HG03571 (cell line): ENCODE measurements around the gene KRT5.
"Not testable (repeated sequence)": the region's sequence is repeated elsewhere in the genome, so short reads cannot be mapped to it uniquely, and the experiment has no call there.

Experiments used
- ATAC-seq: cut with Tn5 transposase; IDR thresholded peaks from one replicate; pipeline ENCODE4 v1.9.1; 2021; ENCODE audit not compliant: unreplicated experiment

Gene KRT5

GRCh38 chr12:52522346-52523011 lies 2.3 kb upstream of the KRT5 start:
- no peak for ATAC-seq

DNA sequence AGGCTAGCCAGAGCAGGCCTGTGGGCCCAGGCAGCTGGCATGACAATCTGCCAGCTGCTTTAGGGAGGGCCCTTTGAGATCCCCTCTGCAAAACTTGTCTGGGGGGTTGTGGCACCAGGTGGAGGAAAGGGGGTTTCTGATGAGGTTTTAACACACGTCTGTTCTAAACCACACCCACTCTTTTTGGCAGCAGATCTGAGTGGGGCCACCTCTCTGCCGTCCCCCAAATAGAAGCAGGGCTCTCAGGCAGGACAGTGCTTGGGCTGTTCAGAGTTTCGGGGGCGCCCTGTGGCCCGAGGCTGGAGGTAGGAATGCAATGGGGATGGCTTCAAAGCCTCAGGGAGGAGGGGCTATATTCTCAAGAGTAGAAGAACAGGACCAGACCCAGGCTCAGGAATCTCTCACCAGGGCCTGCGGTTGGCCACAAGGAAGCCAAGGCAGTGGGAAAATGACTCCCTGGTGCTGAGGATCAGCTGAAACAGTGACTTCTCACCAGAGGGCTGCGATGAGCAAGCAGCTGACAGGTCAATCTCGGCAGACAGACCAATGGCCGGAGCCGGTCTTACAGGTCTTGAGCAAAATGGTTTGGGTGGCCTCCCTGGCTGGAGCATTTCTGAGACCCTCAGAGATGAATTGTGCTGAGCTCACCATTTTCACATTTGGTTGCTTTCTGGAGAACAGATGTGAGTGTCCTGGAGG lies 1.5 kb upstream of the KRT5 start:
- no peak for ATAC-seq

GRCh38 chr12:52521175-52521567 lies 977 bp upstream of the KRT5 start:
- ATAC-seq, result no peak

DNA sequence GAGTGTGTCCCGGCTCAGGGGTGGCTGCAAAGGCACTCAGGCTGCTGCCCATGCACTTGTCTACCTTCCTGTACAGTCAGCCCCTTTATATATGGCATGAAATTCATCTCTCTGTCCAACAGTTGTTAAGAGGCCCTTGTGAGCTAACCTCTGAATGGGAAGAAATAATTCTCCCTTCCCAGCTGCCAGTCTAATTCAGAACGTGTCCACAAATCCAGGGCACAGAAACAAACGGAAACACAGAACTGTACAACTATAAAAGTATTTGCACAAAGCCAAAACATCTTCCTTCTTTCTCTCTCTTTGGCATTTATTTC lies 849 bp downstream of the KRT5 start:
- ATAC-seq, result no peak

DNA sequence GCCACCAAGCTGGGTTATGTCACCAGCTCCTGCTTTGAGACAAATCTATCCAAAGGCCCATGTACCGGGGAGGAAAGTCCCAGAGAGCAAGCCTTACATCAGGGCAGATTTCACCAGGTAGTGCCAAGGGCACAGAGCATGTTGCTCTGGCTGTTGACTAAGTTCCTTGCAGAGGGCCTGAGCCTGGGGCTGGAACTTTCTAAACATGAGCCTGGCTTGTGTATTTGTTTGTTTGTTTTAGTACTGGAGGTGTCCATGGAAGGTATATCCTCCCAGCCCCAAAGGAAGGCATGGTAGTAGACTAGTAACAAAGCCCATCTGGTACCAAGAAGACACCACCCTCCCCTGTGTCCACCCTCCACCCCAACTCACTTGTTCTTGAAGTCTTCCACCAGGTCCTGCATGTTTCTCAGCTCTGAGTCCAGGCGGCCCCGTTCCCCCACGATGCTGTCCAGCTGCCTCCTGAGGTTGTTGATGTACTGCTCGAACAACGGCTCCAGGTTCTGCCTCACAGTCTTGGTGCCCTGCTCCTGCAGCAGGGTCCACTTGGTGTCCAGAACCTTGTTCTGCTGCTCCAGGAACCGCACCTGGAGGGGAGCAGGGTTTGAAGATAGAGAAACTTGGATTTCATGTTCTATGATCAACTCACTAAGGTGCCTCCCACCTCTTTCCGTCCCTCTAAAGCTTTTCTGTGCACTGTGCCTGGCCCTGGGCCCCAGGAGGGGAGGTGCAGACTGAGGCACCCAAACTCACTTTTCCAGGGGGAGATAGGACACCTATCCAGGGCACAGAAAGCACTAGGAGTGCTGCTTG lies 1.4 kb downstream of the KRT5 start:
- ATAC-seq, result no peak

DNA sequence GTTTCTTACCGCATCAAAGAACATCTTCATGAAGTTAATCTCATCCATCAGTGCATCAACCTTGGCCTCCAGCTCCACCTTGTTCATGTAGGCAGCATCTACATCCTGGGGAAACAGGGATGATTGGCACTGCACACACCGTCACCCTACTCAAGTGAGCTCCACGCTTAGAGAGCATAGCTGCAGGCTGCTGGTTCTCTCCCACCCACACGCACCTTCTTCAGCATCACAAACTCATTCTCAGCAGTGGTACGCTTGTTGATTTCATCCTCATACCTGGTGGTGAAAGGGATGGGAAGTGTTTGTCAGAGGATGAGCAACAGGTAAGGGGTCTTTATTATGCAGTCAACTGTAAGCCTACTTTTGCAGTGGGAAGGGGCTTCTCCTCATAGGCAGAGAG lies 2.3 kb downstream of the KRT5 start:
- no peak for ATAC-seq

- ATAC-seq, result no peak
These were observed 3.0 kb downstream of the KRT5 start for GRCh38 chr12:52517005-52517835.

GRCh38 chr12:52515927-52516831 lies 4.0 kb downstream of the KRT5 start:
- no peak for ATAC-seq

GRCh38 chr12:52515319-52515646 lies 4.9 kb downstream of the KRT5 start:
- no peak for ATAC-seq

GRCh38 chr12:52514471-52515318 lies 5.5 kb downstream of the KRT5 start:
- no peak for ATAC-seq

DNA sequence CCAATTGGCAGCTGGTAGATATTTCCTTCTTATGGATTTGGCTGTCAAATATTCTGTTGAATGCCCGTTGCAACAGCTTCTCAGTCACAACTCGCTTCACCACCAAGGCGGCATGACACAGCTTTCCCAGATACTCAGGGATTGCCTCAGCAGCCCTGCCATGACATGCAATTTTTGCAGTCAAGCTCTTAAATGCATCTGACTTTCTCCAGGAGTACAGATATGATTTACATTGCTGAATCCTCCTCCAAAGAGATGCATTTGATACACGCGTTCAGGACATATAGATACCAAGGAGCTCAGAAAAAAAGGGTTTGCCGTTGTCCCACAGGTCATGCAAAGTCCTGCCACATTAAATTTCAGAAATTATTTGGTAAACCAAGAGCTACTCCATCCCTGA lies 6.5 kb downstream of the KRT5 start:
- no peak for ATAC-seq

DNA sequence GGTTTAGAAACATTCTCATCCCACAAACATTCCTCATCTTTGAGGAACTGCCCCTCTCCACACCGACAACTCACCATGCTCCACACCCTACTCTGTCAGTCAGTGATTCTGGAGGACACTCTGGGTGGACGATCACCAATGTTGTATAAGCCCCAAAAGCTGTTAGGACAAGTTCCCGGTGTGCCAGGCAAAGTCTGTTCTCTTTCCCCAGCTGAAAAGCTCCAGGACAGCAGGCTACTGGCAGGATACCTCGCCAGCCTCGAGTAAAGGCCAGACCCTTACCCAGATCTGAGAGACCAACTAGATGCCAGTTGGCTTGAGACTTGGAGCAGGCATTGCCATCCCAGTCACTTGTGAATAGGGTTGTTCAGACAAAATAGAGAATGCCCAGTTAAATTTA lies 12.0 kb downstream of the KRT5 start:
- ATAC-seq, result no peak

DNA sequence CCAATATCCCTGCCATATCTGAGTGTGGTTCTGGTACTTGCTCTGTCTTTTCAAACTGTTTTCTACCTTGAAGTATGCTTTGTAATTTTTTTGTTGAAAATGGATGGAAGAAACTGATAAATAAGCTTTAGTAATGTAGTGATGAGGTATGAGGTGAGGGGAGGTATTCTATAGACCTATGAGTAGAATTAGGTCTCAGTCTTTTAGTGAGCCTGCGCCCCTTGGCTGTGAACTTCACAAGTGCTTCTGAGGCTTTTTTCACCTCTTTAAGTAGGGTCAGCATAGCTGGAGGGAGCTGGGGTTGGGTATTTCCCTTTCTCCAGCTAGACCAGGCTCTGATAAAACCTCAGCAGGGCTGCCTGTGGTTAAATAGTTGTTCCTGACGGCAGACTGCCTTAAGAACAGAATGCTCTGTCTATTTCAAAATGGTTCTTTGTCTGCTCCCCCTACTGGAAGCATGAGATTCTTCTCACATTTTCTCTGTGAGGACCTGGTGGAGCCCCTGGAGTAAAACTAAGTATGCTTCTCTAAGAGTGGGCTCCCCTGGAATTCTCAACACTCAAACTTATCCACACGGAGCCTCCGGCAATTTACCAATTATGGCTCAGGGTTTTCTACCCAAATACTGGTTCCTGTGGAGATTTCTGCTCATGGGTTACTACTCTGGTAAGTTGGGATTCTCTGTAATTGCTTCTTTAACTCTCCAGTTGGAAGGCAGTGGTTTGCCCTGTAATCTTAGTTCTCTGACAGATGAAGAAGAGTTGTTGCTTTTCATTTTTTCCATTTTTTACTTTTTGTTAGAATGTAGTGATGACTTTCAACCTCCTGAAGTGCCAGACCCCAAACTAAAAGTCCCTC lies 13.1 kb downstream of the KRT5 start:
- no peak for ATAC-seq

- ATAC-seq, result no peak
These were observed 17.3 kb downstream of the KRT5 start for GRCh38 chr12:52502877-52503276.

DNA sequence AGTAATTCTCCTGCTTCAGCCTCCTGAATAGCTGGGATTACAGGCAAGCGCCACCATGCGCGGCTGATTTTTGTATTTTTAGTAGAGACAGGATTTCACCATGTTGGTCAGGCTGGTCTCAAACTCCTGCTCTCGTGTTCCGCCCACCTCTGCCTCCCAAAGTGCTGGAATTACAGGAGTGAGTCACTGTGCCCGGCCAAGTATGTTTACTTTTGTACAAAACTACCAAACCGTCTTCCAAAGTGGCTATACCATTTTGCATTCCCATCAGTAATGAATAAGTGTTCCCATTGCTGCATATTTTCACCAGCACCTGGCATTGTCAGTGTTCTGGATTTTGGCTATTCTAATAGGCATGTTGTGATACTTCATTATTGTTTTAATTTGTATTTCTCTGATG lies 18.7 kb downstream of the KRT5 start:
- ATAC-seq, result no peak

GRCh38 chr12:52500574-52500973 lies 19.6 kb downstream of the KRT5 start:
- ATAC-seq, result not testable (repeated sequence)

DNA sequence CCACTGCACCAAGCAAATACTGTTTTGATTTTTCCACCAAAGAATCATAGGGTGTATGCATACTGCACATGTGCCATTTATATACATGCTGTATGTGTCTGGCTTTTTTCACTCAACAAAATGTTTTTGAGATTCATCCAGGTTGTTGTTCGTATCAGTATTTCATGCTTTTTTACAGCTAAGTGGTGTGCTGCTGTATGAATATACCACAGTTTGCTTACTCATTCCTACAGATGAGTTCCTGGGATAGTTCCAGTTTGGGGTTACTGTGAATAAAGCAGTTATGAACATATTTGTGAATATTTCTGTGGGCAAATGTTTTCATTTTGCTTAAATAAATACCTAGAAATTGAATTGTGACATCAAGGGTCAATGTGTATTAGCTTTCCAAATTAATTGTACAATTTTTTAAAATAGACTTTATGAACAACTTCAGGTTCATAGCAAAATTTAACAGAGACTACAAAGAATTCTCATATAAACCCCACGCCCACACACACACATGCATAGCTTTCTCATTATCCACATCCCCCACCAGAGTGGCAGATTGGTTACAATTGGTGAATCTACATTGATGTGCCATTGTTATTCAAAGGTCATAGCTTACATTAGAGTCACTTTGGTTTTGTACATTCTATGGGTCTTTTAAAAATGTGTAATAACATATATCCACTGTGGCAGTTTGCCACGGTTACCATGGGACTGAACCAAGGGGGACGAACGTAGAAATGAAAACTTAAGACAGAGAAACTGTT lies 20.2 kb downstream of the KRT5 start:
- no peak for ATAC-seq

- no peak for ATAC-seq
These were observed 21.2 kb downstream of the KRT5 start for GRCh38 chr12:52498946-52499345.
